Nasal cavity respiratory epithelium epithelial cell of viscerocranial mucosa (primary cell): ENCODE data around the gene ALG10B. TPM values are rescaled to one million over a fixed set of nuclear protein-coding genes. Genes with fewer than 3 reads are reported as not detected.

Experiments
- total RNA-seq: library from RNA; depleted of rRNA; stranded (reverse); fragments of >200 nt; gene quantifications from 2 replicates; pipeline ENCODE4 v1.2.3, GENCODE V29; 2014

The ALG10B gene
- 4.8 and 5.4 TPM in 2 replicates for total RNA-seq

GRCh38 chr12:38316391-38317129 is at the start of gene ALG10B:
Gene ALG10B, plus strand, starts transcription at chr12:38316774. Its CDS starts 120 bp downstream, at chr12:38316894.

